HCT116 (cell line): Measurements from ENCODE around the gene OR2A14. TPM values are rescaled to one million over a fixed set of nuclear protein-coding genes. Genes with fewer than 3 reads are reported as not detected.

Source experiments
- ATAC-seq: fragments of 200-7000 bp; cut with Tn5 transposase; 2 replicates; pipeline ENCODE4 v1.9.1; 2020; ENCODE audit warnings: mild to moderate bottlenecking, moderate library complexity
- Bru-seq: library from RNA; stranded (reverse); fragments of 400-500 nt; gene quantifications from one replicate; lab custom pipeline; 2021; lab: Mats Ljungman, UMichigan
- BruChase-seq, 2 experiments: library from RNA; stranded (reverse); fragments of 400-500 nt; gene quantifications; one replicate each; lab custom pipeline; 2021; lab: Mats Ljungman, UMichigan
- BruUV-seq: library from RNA; stranded (reverse); fragments of 400-500 nt; replicated peaks from 2 replicates; lab custom pipeline; 2021; lab: Mats Ljungman, UMichigan
- CTCF ChIA-PET: fragments of 300-600 bp; sonication (Branson Sonifier 250); formaldehyde crosslinking; loops from one replicate; lab custom pipeline; 2021; ENCODE audit warnings: antibody characterized with exemption; lab: Charles Lee
- POLR2A ChIA-PET: fragments of 300-600, 350-600 bp; sonication (Branson Sonifier 250); formaldehyde crosslinking; loops from one replicate; lab custom pipeline; 2021; ENCODE audit warnings: antibody characterized with exemption; lab: Charles Lee
- RAD21 ChIA-PET, 2 experiments: fragments of 300-600 bp; sonication (Branson Sonifier 250); formaldehyde crosslinking; loops; one replicate each; lab custom pipeline; 2023; ENCODE audit warnings: low total read pairs in 2 of 2; ENCODE audit not compliant: uncharacterized antibody in 2 of 2, unreplicated experiment in 2 of 2, low non-redundant PET in 1 of 2; lab: Charles Lee
- DNase-seq: peaks from one replicate; pipeline ENCODE4 v3.0.0-alpha.2; 2010; ENCODE audit warnings: low read depth, low spot score
- H2AFZ ChIP-seq: fragments of 200-600 bp; shearing (Covaris generic), sonication (generic); 2 replicates; pipeline ENCODE4 v1.6.1; 2017; ENCODE audit warnings: low read depth, mixed run types, mixed read lengths, antibody characterized with exemption, low read length; ENCODE audit not compliant: poor library complexity, severe bottlenecking
- H3K27ac ChIP-seq: 2 replicates; pipeline ENCODE4 v1.5.1; 2012; ENCODE audit warnings: low read depth, low read length
- H3K27me3 ChIP-seq: fragments of 200-600 bp; sonication (generic); 2 replicates; pipeline ENCODE4 v1.6.1; 2016; ENCODE audit warnings: mixed run types, low read length, mixed read lengths; ENCODE audit not compliant: insufficient read depth
- H3K36me3 ChIP-seq, 2 experiments: fragments of 200-500 bp in 1 of 2; fragments of 200-600 bp in 1 of 2; sonication (Bioruptor generic) in 1 of 2; sonication (generic) in 1 of 2; 2 replicates each; pipeline versions ENCODE4 v1.5.1 to v1.6.1; 2014 to 2016; ENCODE audit warnings: low read length in 2 of 2, inconsistent platforms in 1 of 2, mixed read lengths in 1 of 2, mixed run types in 1 of 2; ENCODE audit not compliant: insufficient read depth in 2 of 2, control insufficient read depth in 1 of 2
- H3K4me1 ChIP-seq, 2 experiments: fragments of 200-600 bp in 1 of 2; sonication (generic) in 1 of 2; 2 replicates each; pipeline versions ENCODE4 v1.5.1 to v1.6.1; 2012 to 2017; ENCODE audit warnings: low read length in 2 of 2, inconsistent platforms in 1 of 2, mild to moderate bottlenecking in 1 of 2, mixed read lengths in 1 of 2, mixed run types in 1 of 2, moderate library complexity in 1 of 2; ENCODE audit not compliant: insufficient read depth in 2 of 2, control insufficient read depth in 1 of 2
- H3K4me2 ChIP-seq: fragments of 200-600 bp; sonication (generic); 2 replicates; pipeline ENCODE4 v1.6.1; 2017; ENCODE audit warnings: mixed run types, low read length, mixed read lengths
- H3K4me3 ChIP-seq, 2 experiments: fragments of 200-600 bp in 1 of 2; sonication (generic) in 1 of 2; replicated peaks in 1 of 2; 2 replicates each; pipeline ENCODE4 v1.5.1; 2011 to 2016; ENCODE audit warnings: low read length in 2 of 2, control low read depth in 1 of 2, low read depth in 1 of 2, mild to moderate bottlenecking in 1 of 2, mixed read lengths in 1 of 2, mixed run types in 1 of 2
- H3K79me2 ChIP-seq: fragments of 200-600 bp; sonication (generic); 2 replicates; pipeline ENCODE4 v1.6.1; 2017; ENCODE audit warnings: mild to moderate bottlenecking, mixed run types, low read length, moderate library complexity, mixed read lengths; ENCODE audit not compliant: insufficient read depth
- H3K9ac ChIP-seq: fragments of 200-600 bp; sonication (generic); 2 replicates; pipeline ENCODE4 v1.6.1; 2016; ENCODE audit warnings: low read length, mixed read lengths
- H3K9me2 ChIP-seq: fragments of 200-600 bp; sonication (generic), shearing (Covaris generic); 2 replicates; pipeline ENCODE4 v1.6.1; 2017; ENCODE audit warnings: mixed run types, mild to moderate bottlenecking, moderate library complexity; ENCODE audit not compliant: insufficient read depth
- H3K9me3 ChIP-seq, 2 experiments: fragments of 200-500 bp in 1 of 2; fragments of 200-600 bp in 1 of 2; sonication (Bioruptor generic) in 1 of 2; sonication (generic) in 1 of 2; 2 replicates each; pipeline ENCODE4 v1.6.1; 2014 to 2017; ENCODE audit warnings: low read length in 2 of 2, mixed read lengths in 2 of 2, inconsistent platforms in 1 of 2, low read depth in 1 of 2, mild to moderate bottlenecking in 1 of 2, mixed run types in 1 of 2, moderate library complexity in 1 of 2; ENCODE audit not compliant: control insufficient read depth in 1 of 2, insufficient read depth in 1 of 2
- H4K20me1 ChIP-seq: fragments of 200-600 bp; sonication (generic), shearing (Covaris generic); 2 replicates; pipeline ENCODE4 v1.6.1; 2017; ENCODE audit warnings: mixed run types, mild to moderate bottlenecking, moderate library complexity; ENCODE audit not compliant: insufficient read depth
- CBX3 ChIP-seq: IDR thresholded peaks from 2 replicates; pipeline ENCODE4 v1.6.1; 2012; ENCODE audit warnings: low read depth
- CEBPB ChIP-seq: IDR thresholded peaks from 2 replicates; pipeline ENCODE4 v1.6.1; 2012; ENCODE audit warnings: low read depth
- CTCF ChIP-seq, 3 experiments: fragments of 200-600 bp in 1 of 3; sonication (generic) in 1 of 3; IDR thresholded peaks in 2 of 3; conservative IDR thresholded peaks in 1 of 3; 2 replicates each; pipeline ENCODE4 v1.5.1; 2012 to 2017; ENCODE audit warnings: low read depth in 2 of 3, low read length in 2 of 3, antibody characterized with exemption in 1 of 3, borderline replicate concordance in 1 of 3, control low read depth in 1 of 3, mild to moderate bottlenecking in 1 of 3, mixed read lengths in 1 of 3, mixed run types in 1 of 3, moderate library complexity in 1 of 3; ENCODE audit not compliant: insufficient read depth in 1 of 3
- EGR1 ChIP-seq: IDR thresholded peaks from 2 replicates; pipeline ENCODE4 v1.6.1; 2012; ENCODE audit warnings: low read depth
- ELF1 ChIP-seq: IDR thresholded peaks from 2 replicates; pipeline ENCODE4 v1.6.1; 2012; ENCODE audit warnings: low read depth, borderline replicate concordance
- EZH2 ChIP-seq: fragments of 200-600 bp; sonication (generic); IDR thresholded peaks from 2 replicates; pipeline ENCODE4 v1.6.1; 2017; ENCODE audit warnings: antibody characterized with exemption, mixed run types
- FOSL1 ChIP-seq: IDR thresholded peaks from 2 replicates; pipeline ENCODE4 v1.6.1; 2012; ENCODE audit warnings: low read depth
- JUND ChIP-seq: IDR thresholded peaks from 2 replicates; pipeline ENCODE4 v1.6.1; 2012
- POLR2AphosphoS5 ChIP-seq: IDR thresholded peaks from 2 replicates; pipeline ENCODE4 v1.6.1; 2011; ENCODE audit warnings: mild to moderate bottlenecking, low read depth, low read length, moderate library complexity
- RAD21 ChIP-seq: IDR thresholded peaks from 2 replicates; pipeline ENCODE4 v1.6.1; 2012; ENCODE audit warnings: low read depth, mild to moderate bottlenecking
- REST ChIP-seq: IDR thresholded peaks from 2 replicates; pipeline ENCODE4 v1.6.1; 2012; ENCODE audit warnings: low read depth
- SIN3A ChIP-seq: IDR thresholded peaks from 2 replicates; pipeline ENCODE4 v1.6.1; 2012; ENCODE audit warnings: low read depth
- SP1 ChIP-seq: IDR thresholded peaks from 2 replicates; pipeline ENCODE4 v1.6.1; 2012; ENCODE audit warnings: low read depth
- SRF ChIP-seq: IDR thresholded peaks from 2 replicates; pipeline ENCODE4 v1.6.1; 2012; ENCODE audit warnings: low read depth
- TCF7L2 ChIP-seq: IDR thresholded peaks from 2 replicates; pipeline ENCODE4 v1.7.0; 2011; ENCODE audit warnings: borderline replicate concordance, inconsistent platforms; ENCODE audit not compliant: insufficient read depth, insufficient read length; ENCODE audit errors: extremely low read depth
- YY1 ChIP-seq: IDR thresholded peaks from 2 replicates; pipeline ENCODE4 v1.6.1; 2011; ENCODE audit warnings: low read length, low read depth, moderate library complexity, mild to moderate bottlenecking; ENCODE audit not compliant: insufficient replicate concordance; ENCODE audit errors: extremely low read depth
- ZBTB33 ChIP-seq: IDR thresholded peaks from 2 replicates; pipeline ENCODE4 v1.6.1; 2011; ENCODE audit warnings: mild to moderate bottlenecking, low read length, moderate library complexity; ENCODE audit not compliant: insufficient replicate concordance; ENCODE audit errors: extremely low read depth
- ZFX ChIP-seq: fragments of 450-650 bp; IDR thresholded peaks from 2 replicates; pipeline ENCODE4 v1.6.1; 2017
- ZNF274 ChIP-seq: fragments of 200-500 bp; sonication (Bioruptor generic); IDR thresholded peaks from 2 replicates; pipeline ENCODE4 v1.6.1; 2014; ENCODE audit warnings: mild to moderate bottlenecking, low read depth, low read length, inconsistent platforms
- intact Hi-C: fragments of 100-400 bp; cut with micrococcal nuclease; formaldehyde crosslinking; loops from 2 replicates; pipeline ENCODE4 v1.10.0; 2022
- long read RNA-seq: library from polyadenylated mRNA; unstranded; transcript quantifications from one replicate; pipeline ENCODE4 v2.0.0, GENCODE V29; 2021; ENCODE audit not compliant: unreplicated experiment
- polyA plus RNA-seq: library from polyadenylated mRNA; unstranded; fragments of >200 nt; gene quantifications from 2 replicates; pipeline ENCODE4 v1.2.1, GENCODE V29; 2012; ENCODE audit warnings: missing spikeins
- total RNA-seq: library from RNA; stranded (reverse); gene quantifications from one replicate; pipeline ENCODE4 v1.2.1, GENCODE V29; 2021; ENCODE audit not compliant: unreplicated experiment

OR2A14 gene
- not detected for total RNA-seq
- polyA plus RNA-seq = not detected in 2 replicates
- Bru-seq, nascent RNA = not detected
- BruChase-seq, experiment 1, labeled RNA remaining after a 6-hour chase = not detected
- BruChase-seq, experiment 2, labeled RNA remaining after a 2-hour chase = not detected
- long read RNA-seq = 0 reads

GRCh38 chr7:144122876-144123275 is at the start of gene OR2A14:
Gene OR2A14 (plus strand): TSS chr7:144123176. CDS start chr7:144129113, 5,937 bp downstream.
- H4K20me1 ChIP-seq = no peaks in the 10 kb centered on the region
- intact Hi-C loops = no loop called here
- TF ChIP-seq ELF1 (no peak), RAD21 (no peak), JUND (no peak), SP1 (no peak), POLR2AphosphoS5 (no peak), EGR1 (no peak), FOSL1 (no peak), TCF7L2 (no peak), SIN3A (no peak), YY1 (no peak), ZFX (no peak), ZNF274 (no peak), SRF (no peak), REST (no peak), EZH2 (no peak), ZBTB33 (no peak), CBX3 (no peak), CTCF (IDR thresholded peaks at IDR 0.05 in 2 of 3, conservative IDR thresholded peaks at IDR 0.05 in 1 of 3; ENCODE audit: borderline replicate concordance in 1 of 3, insufficient read depth in 1 of 3, low read depth in 2 of 3, low read length in 2 of 3) (no peak), CEBPB (no peak)
- no peak within 1 kb of the TSS for H3K27ac ChIP-seq
- H3K4me3 ChIP-seq = no peak within 1 kb of the TSS
- ChIA-PET CTCF (no interaction called here), RAD21 (no interaction called here), POLR2A (no interaction called here)
- no peaks in the 10 kb centered on the region; a peak in 1 of 4 replicates for H3K4me1 ChIP-seq
- no peaks in the 10 kb centered on the region for H3K9me3 ChIP-seq
- no peak within 1 kb of the TSS for H2AFZ ChIP-seq
- H3K9ac ChIP-seq = no peak within 1 kb of the TSS
- BruUV-seq = no TSS peak
- ATAC-seq (no peak), DNase-seq (no peak)
- no peaks in the 10 kb centered on the region for H3K9me2 ChIP-seq
- no peaks in the 10 kb centered on the region for H3K27me3 ChIP-seq
- no peak within 1 kb of the TSS for H3K4me2 ChIP-seq
- no peaks in the 10 kb centered on the region for H3K79me2 ChIP-seq
- no peaks in the 10 kb centered on the region for H3K36me3 ChIP-seq
